Neutrophil (primary cell): ENCODE results near the gene KLHL3.

Experiments used
- H3K27ac ChIP-seq: fragments of 200-600 bp; sonication (generic); 2 replicates; pipeline ENCODE4 v1.5.1; 2016; ENCODE audit warnings: mild to moderate bottlenecking, moderate library complexity
- H3K27me3 ChIP-seq: fragments of 200-600 bp; sonication (generic); 2 replicates; pipeline ENCODE4 v1.6.0; 2016; ENCODE audit warnings: mild to moderate bottlenecking
- H3K36me3 ChIP-seq: fragments of 200-600 bp; sonication (generic); 2 replicates; pipeline ENCODE4 v1.5.1; 2017
- H3K4me1 ChIP-seq, 2 experiments: fragments of 200-600 bp in 1 of 2; sonication (generic) in 1 of 2; 1 replicate in 1 of 2; 2 replicates in 1 of 2; pipeline versions ENCODE4 v1.5.1 to v1.6.1; 2013 to 2016; ENCODE audit warnings: low read depth in 1 of 2, low read length in 1 of 2, mild to moderate bottlenecking in 1 of 2, moderate library complexity in 1 of 2; ENCODE audit not compliant: control insufficient read depth in 1 of 2, insufficient read depth in 1 of 2
- H3K4me3 ChIP-seq, 2 experiments: fragments of 200-600 bp in 1 of 2; sonication (generic) in 1 of 2; 1 replicate in 1 of 2; 2 replicates in 1 of 2; pipeline ENCODE4 v1.5.1; 2013 to 2016; ENCODE audit warnings: low read depth in 1 of 2, low read length in 1 of 2, mild to moderate bottlenecking in 1 of 2, moderate library complexity in 1 of 2
- H3K9me3 ChIP-seq: fragments of 200-600 bp; sonication (generic); 2 replicates; pipeline ENCODE4 v1.5.1; 2016
- TF ChIP-seq, protein P1 (sequence below): fragments of 200-600 bp; sonication (generic); IDR thresholded peaks from 2 replicates; pipeline ENCODE4 v1.5.1; 2016; ENCODE audit warnings: antibody characterized with exemption

KLHL3 gene

GRCh38 chr5:137613554-137614265, 122.2 kb downstream of the KLHL3 start:
- peaks cover 9% of the 10 kb centered on the region for H3K27me3 ChIP-seq
- peaks cover 7 to 14% of the 10 kb centered on the region in 2 experiments for H3K4me1 ChIP-seq
- H3K4me3 ChIP-seq: no peak overlapping the region
- H3K9me3 ChIP-seq: no peaks in the 10 kb centered on the region
- H3K36me3 ChIP-seq: no peaks in the 10 kb centered on the region
- peak overlapping the region; percentile 38 for H3K27ac ChIP-seq
- TF ChIP-seq, protein P1, sequence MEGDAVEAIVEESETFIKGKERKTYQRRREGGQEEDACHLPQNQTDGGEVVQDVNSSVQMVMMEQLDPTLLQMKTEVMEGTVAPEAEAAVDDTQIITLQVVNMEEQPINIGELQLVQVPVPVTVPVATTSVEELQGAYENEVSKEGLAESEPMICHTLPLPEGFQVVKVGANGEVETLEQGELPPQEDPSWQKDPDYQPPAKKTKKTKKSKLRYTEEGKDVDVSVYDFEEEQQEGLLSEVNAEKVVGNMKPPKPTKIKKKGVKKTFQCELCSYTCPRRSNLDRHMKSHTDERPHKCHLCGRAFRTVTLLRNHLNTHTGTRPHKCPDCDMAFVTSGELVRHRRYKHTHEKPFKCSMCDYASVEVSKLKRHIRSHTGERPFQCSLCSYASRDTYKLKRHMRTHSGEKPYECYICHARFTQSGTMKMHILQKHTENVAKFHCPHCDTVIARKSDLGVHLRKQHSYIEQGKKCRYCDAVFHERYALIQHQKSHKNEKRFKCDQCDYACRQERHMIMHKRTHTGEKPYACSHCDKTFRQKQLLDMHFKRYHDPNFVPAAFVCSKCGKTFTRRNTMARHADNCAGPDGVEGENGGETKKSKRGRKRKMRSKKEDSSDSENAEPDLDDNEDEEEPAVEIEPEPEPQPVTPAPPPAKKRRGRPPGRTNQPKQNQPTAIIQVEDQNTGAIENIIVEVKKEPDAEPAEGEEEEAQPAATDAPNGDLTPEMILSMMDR: no peak

DNA sequence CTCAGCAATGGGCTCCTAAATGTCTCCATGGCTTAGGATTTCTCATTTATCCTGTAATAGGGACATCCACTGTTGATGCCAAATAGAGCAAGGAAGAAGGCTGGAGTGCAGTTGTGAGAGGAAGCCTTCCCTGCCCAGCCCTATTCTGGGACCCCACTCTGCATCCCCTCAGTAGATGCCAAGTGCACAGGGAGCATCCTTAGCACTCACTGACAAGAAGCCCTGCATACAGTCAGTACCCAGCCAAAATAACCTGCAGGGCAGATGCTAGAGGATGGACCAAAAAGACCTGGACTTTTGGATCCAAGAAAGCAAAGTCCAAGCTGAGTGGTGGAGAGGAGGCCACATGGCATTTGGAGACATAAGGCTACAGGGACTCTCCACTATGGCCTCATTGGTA, 123.3 kb downstream of the KLHL3 start:
- Histone ChIP-seq H3K27me3 (peaks cover 20% of the 10 kb centered on the region), H3K9me3 (no peaks in the 10 kb centered on the region), H3K27ac (no peak overlapping the region), H3K36me3 (no peaks in the 10 kb centered on the region), H3K4me1 (peaks cover 7 to 14% of the 10 kb centered on the region in 2 experiments), H3K4me3 (no peak overlapping the region)
- TF ChIP-seq, protein P1: no peak

DNA sequence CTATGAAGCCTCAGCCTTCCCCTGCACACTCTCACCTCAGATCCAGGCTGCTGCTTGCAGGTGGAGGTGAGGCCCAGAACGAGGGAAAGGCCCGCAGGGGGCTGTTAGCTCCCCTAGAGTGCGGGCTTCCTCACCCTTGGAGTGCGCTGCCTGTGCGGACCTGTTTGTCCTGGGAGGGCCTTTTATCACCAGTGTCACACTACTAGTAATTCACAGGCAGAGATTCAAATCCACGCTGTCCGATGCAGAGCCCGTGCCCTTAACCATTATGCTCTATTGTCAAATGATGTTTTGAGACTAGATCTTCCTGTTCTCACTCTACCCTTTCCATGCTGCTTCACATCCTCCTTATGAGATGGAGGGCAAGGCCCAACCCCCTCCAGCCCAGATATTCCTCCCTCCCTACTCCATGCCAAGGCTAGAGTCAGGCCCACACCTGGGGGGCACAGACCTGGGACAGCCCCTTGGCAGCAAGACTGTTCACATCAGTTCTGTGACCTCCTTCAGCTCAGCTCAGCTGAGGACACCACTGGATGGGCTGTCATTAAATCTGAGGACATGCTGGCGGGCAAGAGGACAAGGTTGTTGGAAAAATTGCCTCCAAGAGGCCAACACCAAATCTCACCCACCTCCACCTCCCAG, 124.0 kb downstream of the KLHL3 start:
- no peak overlapping the region for H3K4me3 ChIP-seq
- TF ChIP-seq, protein P1: no peak
- no peak overlapping the region for H3K27ac ChIP-seq
- H3K4me1 ChIP-seq: peaks cover 7 to 14% of the 10 kb centered on the region in 2 experiments
- no peaks in the 10 kb centered on the region for H3K36me3 ChIP-seq
- no peaks in the 10 kb centered on the region for H3K9me3 ChIP-seq
- H3K27me3 ChIP-seq: peaks cover 27% of the 10 kb centered on the region

GRCh38 chr5:137611011-137611580, 124.8 kb downstream of the KLHL3 start:
- no peaks in the 10 kb centered on the region for H3K9me3 ChIP-seq

GRCh38 chr5:137610598-137610997, 125.3 kb downstream of the KLHL3 start:
- TF ChIP-seq, protein P1: no peak
- no peak overlapping the region for H3K4me3 ChIP-seq
- H3K27me3 ChIP-seq: peaks cover 40% of the 10 kb centered on the region
- H3K4me1 ChIP-seq: peaks cover 7 to 14% of the 10 kb centered on the region in 2 experiments
- H3K9me3 ChIP-seq: no peaks in the 10 kb centered on the region
- H3K27ac ChIP-seq: no peak overlapping the region
- no peaks in the 10 kb centered on the region for H3K36me3 ChIP-seq

More at GRCh38 chr5:137611011-137611580, 124.8 kb downstream of the KLHL3 start:
- Histone ChIP-seq H3K27ac (no peak overlapping the region), H3K4me3 (no peak overlapping the region), H3K36me3 (no peaks in the 10 kb centered on the region), H3K27me3 (peaks cover 35% of the 10 kb centered on the region), H3K4me1 (peaks cover 7 to 14% of the 10 kb centered on the region in 2 experiments)
- TF ChIP-seq, protein P1: no peak
